Lower leg skin (tissue), 3 donors: Measurements from ENCODE around the gene UPK3A.

ENCODE experiments used
- POLR2A ChIP-seq, 2 donors: fragments of 450-650 bp; IDR thresholded peaks; one replicate each; pipeline ENCODE4 v1.6.1; 2016 to 2017; ENCODE audit warnings: antibody characterized with exemption in 2 of 2, mild to moderate bottlenecking in 1 of 2, moderate library complexity in 1 of 2
- TF ChIP-seq, protein P1 (sequence below), 3 donors: fragments of 450-650 bp; IDR thresholded peaks; one replicate each; pipeline ENCODE4 v1.5.1; 2016; ENCODE audit warnings: antibody characterized with exemption in 3 of 3, mild to moderate bottlenecking in 3 of 3, moderate library complexity in 2 of 3

DNA sequence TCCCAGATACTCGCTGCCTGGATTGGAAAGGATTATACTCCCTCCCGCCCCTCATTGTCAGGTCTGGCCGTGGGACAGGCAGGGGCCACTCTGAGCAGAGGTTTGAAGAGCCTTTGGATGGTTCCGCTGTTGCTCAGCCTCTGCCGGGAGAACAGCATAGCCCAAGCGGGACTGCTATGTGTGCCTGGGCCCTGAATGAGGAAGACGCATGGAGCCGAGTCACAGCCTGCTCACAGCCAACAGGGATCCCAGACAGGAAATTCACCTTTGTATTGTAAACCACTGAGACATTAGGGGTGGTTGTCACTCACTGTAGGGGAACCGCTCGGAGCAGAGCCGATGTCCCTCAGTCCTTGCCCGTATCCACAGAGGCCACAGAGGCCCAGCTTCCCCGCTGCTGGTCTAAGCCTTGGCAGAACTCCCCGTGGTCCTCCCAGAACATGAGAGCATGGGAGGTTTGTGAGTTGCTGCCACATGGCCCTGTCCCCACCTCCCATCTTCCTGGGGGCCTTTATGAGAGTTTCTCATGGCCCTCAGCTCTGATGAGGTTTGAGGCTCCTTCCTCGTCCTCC, 14.3 kb downstream of the UPK3A start:
- TF ChIP-seq, protein P1, sequence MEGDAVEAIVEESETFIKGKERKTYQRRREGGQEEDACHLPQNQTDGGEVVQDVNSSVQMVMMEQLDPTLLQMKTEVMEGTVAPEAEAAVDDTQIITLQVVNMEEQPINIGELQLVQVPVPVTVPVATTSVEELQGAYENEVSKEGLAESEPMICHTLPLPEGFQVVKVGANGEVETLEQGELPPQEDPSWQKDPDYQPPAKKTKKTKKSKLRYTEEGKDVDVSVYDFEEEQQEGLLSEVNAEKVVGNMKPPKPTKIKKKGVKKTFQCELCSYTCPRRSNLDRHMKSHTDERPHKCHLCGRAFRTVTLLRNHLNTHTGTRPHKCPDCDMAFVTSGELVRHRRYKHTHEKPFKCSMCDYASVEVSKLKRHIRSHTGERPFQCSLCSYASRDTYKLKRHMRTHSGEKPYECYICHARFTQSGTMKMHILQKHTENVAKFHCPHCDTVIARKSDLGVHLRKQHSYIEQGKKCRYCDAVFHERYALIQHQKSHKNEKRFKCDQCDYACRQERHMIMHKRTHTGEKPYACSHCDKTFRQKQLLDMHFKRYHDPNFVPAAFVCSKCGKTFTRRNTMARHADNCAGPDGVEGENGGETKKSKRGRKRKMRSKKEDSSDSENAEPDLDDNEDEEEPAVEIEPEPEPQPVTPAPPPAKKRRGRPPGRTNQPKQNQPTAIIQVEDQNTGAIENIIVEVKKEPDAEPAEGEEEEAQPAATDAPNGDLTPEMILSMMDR (IDR thresholded peaks at IDR 0.05): no peak
- no peak for TF ChIP-seq POLR2A (IDR thresholded peaks at IDR 0.05)
